CD4-positive, alpha-beta T cell (primary cell): Measurements from ENCODE around the gene CRYGS. TPM values are rescaled to one million over a fixed set of nuclear protein-coding genes. Genes with fewer than 3 reads are reported as not detected.

Experiments
- ATAC-seq: fragments of 200-7000 bp; cut with Tn5 transposase; one replicate; pipeline ENCODE4 v1.10.0; 2022; ENCODE audit warnings: mild to moderate bottlenecking; ENCODE audit not compliant: poor library complexity
- CTCF ChIA-PET: fragments of 350-600 bp; sonication (Branson Sonifier 250); formaldehyde crosslinking; loops from one replicate; lab custom pipeline; 2021; ENCODE audit warnings: antibody characterized with exemption, inconsistent platforms; lab: Charles Lee
- POLR2A ChIA-PET: fragments of 350-600 bp; sonication (Branson Sonifier 250); formaldehyde crosslinking; loops from one replicate; lab custom pipeline; 2021; ENCODE audit warnings: antibody characterized with exemption, inconsistent platforms; lab: Charles Lee
- DNase-seq, 14 experiments: peaks; one replicate each; pipeline ENCODE4 v3.0.0-alpha.2; 2013 to 2020; ENCODE audit warnings: mixed read lengths in 2 of 14
- H3K27ac ChIP-seq, 2 donors: one replicate each; pipeline versions ENCODE4 v1.5.1 to v1.7.0; 2013; ENCODE audit warnings: low read length in 2 of 2, low read depth in 1 of 2, mild to moderate bottlenecking in 1 of 2
- H3K27me3 ChIP-seq, 2 experiments: 1 replicate in 1 of 2; 2 replicates in 1 of 2; pipeline versions ENCODE4 v1.6.1 to v1.7.0; 2013; ENCODE audit warnings: low read length in 2 of 2, control low read depth in 1 of 2, mild to moderate bottlenecking in 1 of 2, moderate library complexity in 1 of 2; ENCODE audit not compliant: insufficient read depth in 2 of 2, control insufficient read depth in 1 of 2
- H3K36me3 ChIP-seq: one replicate; pipeline ENCODE4 v1.6.1; 2013; ENCODE audit warnings: low read length, control low read depth; ENCODE audit not compliant: insufficient read depth
- H3K4me1 ChIP-seq: one replicate; pipeline ENCODE4 v1.6.1; 2013; ENCODE audit warnings: low read length, control low read depth; ENCODE audit not compliant: insufficient read depth
- H3K4me3 ChIP-seq: one replicate; pipeline ENCODE4 v1.5.1; 2013; ENCODE audit warnings: mild to moderate bottlenecking, low read length, moderate library complexity
- H3K9me3 ChIP-seq, 2 experiments: 1 replicate in 1 of 2; 2 replicates in 1 of 2; pipeline versions ENCODE4 v1.6.1 to v1.7.0; 2013; ENCODE audit warnings: low read length in 2 of 2, mild to moderate bottlenecking in 2 of 2, control low read depth in 1 of 2, moderate library complexity in 1 of 2; ENCODE audit not compliant: control insufficient read depth in 1 of 2, insufficient read depth in 1 of 2
- H3K27ac Mint-ChIP-seq: one replicate; pipeline ENCODE4 v1.8.0; 2020; ENCODE audit warnings: mixed read lengths
- H3K27me3 Mint-ChIP-seq: one replicate; pipeline ENCODE4 v1.8.0; 2021; ENCODE audit warnings: mixed read lengths
- H3K36me3 Mint-ChIP-seq: one replicate; pipeline ENCODE4 v1.8.0; 2021; ENCODE audit warnings: low read depth, mixed read lengths
- H3K4me1 Mint-ChIP-seq: one replicate; pipeline ENCODE4 v1.8.0; 2021; ENCODE audit warnings: low read depth, mixed read lengths
- H3K4me3 Mint-ChIP-seq: one replicate; pipeline ENCODE4 v1.8.0; 2020; ENCODE audit warnings: mild to moderate bottlenecking, mixed read lengths
- H3K9me3 Mint-ChIP-seq: one replicate; pipeline ENCODE4 v1.8.0; 2020; ENCODE audit warnings: mixed read lengths
- CTCF ChIP-seq: fragments of 200-600 bp; IDR thresholded peaks from one replicate; pipeline ENCODE4 v1.8.0; 2022; ENCODE audit warnings: antibody characterized with exemption, mild to moderate bottlenecking
- intact Hi-C, 2 experiments: fragments of 100-400 bp; cut with DNase I in 1 of 2; cut with micrococcal nuclease in 1 of 2; formaldehyde crosslinking; loops; one replicate each; pipeline versions ENCODE4 v1.15.1 to v1.9.0; 2023 to 2025; cut with DNase I, micrococcal nuclease
- total RNA-seq, 174 experiments: library from RNA in 2 of 174; stranded (reverse) in 2 of 174; gene quantifications; one replicate each; pipeline ENCODE4 v1.2.3 and lab custom pipeline; 2021 to 2026

CRYGS gene
- total RNA-seq, 2 experiments from 2014 or later: 1.9 to 2.3 TPM

- no peak overlapping the region for H3K27ac Mint-ChIP-seq
- no peaks in the 10 kb centered on the region for H3K9me3 Mint-ChIP-seq
- Histone ChIP-seq H3K36me3 (no peaks in the 10 kb centered on the region), H3K4me1 (peaks cover 36% of the 10 kb centered on the region), H3K27me3 (no peaks in the 10 kb centered on the region), H3K9me3 (no peaks in the 10 kb centered on the region), H3K4me3 (no peak overlapping the region), H3K27ac (no peak overlapping the region)
- DNase-seq (no peak), ATAC-seq (no peak)
- H3K4me3 Mint-ChIP-seq: no peak overlapping the region
- intact Hi-C loops: no loop called here
- CTCF ChIA-PET: no interaction called here
- POLR2A ChIA-PET: no interaction called here
- peaks cover 46% of the 10 kb centered on the region for H3K4me1 Mint-ChIP-seq
- no peaks in the 10 kb centered on the region for H3K27me3 Mint-ChIP-seq
- TF ChIP-seq CTCF: no peak
- no peaks in the 10 kb centered on the region for H3K36me3 Mint-ChIP-seq
Observed at GRCh38 chr3:186512570-186513302, 31.4 kb downstream of the CRYGS start.

GRCh38 chr3:186511702-186512101 is 32.5 kb downstream of the CRYGS start:
- Histone ChIP-seq H3K27ac (no peak overlapping the region), H3K36me3 (no peaks in the 10 kb centered on the region), H3K4me3 (no peak overlapping the region), H3K4me1 (peaks cover 26% of the 10 kb centered on the region), H3K9me3 (no peaks in the 10 kb centered on the region), H3K27me3 (no peaks in the 10 kb centered on the region)
- CTCF ChIA-PET: no interaction called here
- Mint-ChIP-seq H3K36me3 (no peaks in the 10 kb centered on the region), H3K4me3 (no peak overlapping the region), H3K9me3 (no peaks in the 10 kb centered on the region), H3K4me1 (peaks cover 36% of the 10 kb centered on the region), H3K27ac (no peak overlapping the region), H3K27me3 (no peaks in the 10 kb centered on the region)
- no peak for TF ChIP-seq CTCF
- intact Hi-C loops: no loop called here
- POLR2A ChIA-PET: interaction anchor here (1.4 kb wide), 1 partner anchor 23 kb away, joined by 4 read pairs; no protein-coding TSS in a partner anchor
- DNase-seq (no peak), ATAC-seq (no peak)

GRCh38 chr3:186511245-186511644 is 32.9 kb downstream of the CRYGS start:
- Mint-ChIP-seq H3K27me3 (no peaks in the 10 kb centered on the region), H3K9me3 (no peaks in the 10 kb centered on the region), H3K36me3 (no peaks in the 10 kb centered on the region), H3K4me1 (peaks cover 33% of the 10 kb centered on the region), H3K4me3 (no peak overlapping the region), H3K27ac (no peak overlapping the region)
- ChIA-PET CTCF (interaction anchor here (0.6 kb wide), 1 partner anchor 30 kb away, joined by 3 read pairs; no protein-coding TSS in a partner anchor), POLR2A (interaction anchor here (1.4 kb wide), 1 partner anchor 23 kb away, joined by 4 read pairs; no protein-coding TSS in a partner anchor)
- DNase-seq (no peak), ATAC-seq (no peak)
- H3K4me3 ChIP-seq: no peak overlapping the region
- no peak for TF ChIP-seq CTCF
- intact Hi-C loops: no loop called here
- H3K9me3 ChIP-seq: no peaks in the 10 kb centered on the region
- no peaks in the 10 kb centered on the region for H3K27me3 ChIP-seq
- H3K4me1 ChIP-seq: peaks cover 21% of the 10 kb centered on the region
- no peaks in the 10 kb centered on the region for H3K36me3 ChIP-seq
- H3K27ac ChIP-seq: no peak overlapping the region
